ENCODE measurements around the gene CCDC47.

GRCh38 chr17:63816123-63816522 is 42.7 kb upstream of the CCDC47 start:
- TF ChIP-seq CTCF (IDR thresholded peaks at IDR 0.05) (no peak), ZFX (IDR thresholded peaks at IDR 0.05; ENCODE audit: borderline replicate concordance) (no peak)
